GM21786 (cell line): ENCODE results near the gene ALG14.
"Not testable (repeated sequence)": the region's sequence is repeated elsewhere in the genome, so short reads cannot be mapped to it uniquely, and the experiment has no call there.

Experiments used
- ATAC-seq: cut with Tn5 transposase; IDR thresholded peaks from one replicate; pipeline ENCODE4 v1.9.1; 2021; ENCODE audit not compliant: unreplicated experiment

The ALG14 gene, protein sequence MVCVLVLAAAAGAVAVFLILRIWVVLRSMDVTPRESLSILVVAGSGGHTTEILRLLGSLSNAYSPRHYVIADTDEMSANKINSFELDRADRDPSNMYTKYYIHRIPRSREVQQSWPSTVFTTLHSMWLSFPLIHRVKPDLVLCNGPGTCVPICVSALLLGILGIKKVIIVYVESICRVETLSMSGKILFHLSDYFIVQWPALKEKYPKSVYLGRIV

GRCh38 chr1:95072532-95073419 lies at the start of gene ALG14:
Gene ALG14, minus strand, starts transcription at chr1:95072951. Its CDS starts 53 bp downstream, at chr1:95072898.
- peak; percentile 98 for ATAC-seq

DNA sequence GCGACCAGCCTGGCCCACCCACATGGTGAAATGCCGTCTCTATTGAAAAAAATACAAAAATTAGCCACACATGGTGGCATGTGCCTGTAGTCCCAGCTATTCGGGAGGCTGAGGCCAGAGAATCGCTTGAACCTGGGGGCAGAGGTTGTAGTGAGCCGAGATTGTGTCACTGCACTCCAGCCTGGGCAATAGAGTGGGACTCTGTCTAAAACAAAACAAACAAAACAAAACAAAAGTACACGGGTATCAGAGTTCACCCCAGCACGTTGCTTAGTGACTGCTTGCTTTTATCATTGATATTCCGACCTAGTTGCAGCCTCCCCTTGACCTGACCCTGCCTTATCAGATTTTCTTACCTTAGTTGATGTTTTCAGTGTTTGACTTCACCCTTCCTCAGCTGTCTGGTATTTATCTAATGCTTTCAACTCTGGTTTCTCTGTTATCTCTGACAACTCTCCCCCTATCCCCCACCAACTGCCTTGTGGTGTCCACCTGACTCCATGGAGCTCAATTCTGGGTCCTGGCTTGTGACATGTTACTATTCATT lies 49.5 kb upstream of the ALG14 start:
- ATAC-seq: no peak

GRCh38 chr1:95119273-95119672 lies 46.5 kb upstream of the ALG14 start:
- ATAC-seq: no peak

- ATAC-seq: no peak
Measured at GRCh38 chr1:95118710-95119109, 46.0 kb upstream of the ALG14 start.

DNA sequence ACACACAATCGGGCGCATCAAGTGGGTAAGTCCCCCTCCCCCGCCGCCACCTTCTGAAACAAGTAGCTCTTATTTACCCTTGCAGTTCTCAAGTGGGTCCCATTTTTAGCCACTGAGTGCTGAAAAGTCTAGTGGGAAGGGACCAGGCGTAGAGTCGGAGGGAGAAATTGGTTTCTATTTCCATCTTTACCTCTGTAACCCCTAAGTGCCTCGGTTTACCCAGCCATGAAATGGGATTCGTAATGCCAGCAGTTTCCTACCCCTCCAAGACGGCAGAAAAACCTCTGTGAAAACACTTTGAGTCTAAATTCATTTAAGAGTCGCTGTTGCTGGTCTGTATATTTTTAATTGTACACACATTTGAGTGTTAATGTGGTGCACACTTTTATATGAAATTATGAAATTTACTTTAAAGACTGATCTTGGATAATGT lies 45.3 kb upstream of the ALG14 start:
- no peak for ATAC-seq

- peak; percentile 46 for ATAC-seq
Measured at GRCh38 chr1:95117207-95118066, 44.7 kb upstream of the ALG14 start, which contains the start of gene TLCD4. Gene TLCD4, plus strand, starts transcription at chr1:95117355. Its CDS starts 26,547 bp downstream, at chr1:95143902.

DNA sequence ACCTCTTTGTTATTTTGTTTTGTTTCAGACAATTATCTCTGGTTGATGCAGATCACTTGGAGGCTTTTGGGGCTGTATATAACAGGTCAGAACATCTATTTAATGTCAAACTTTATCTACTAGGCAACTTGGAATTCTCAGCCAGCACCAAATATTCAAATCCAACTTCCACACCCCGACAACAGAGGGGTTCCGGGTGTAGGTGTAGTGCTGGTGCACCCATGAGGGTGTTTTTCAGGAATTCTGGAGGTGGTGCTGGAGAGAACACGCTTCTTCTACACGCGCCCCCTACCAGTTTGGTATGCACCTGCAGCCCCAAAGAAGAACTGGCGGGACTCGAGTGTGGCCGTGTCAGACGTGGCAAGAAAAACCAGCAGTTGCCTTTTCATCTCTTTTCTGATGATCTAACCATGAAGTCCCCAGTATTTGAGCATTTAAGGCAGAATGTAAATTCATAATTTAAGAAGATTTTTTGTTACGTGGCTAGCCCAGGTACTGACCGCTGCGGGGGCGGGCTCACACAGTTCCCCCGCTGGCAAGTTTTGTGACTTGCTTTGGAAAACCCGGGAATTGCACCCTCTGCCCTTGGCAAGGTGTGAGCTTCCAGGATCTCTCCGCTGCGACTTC lies 43.9 kb upstream of the ALG14 start:
- ATAC-seq: peak; percentile 52

GRCh38 chr1:95115708-95116137 lies 43.0 kb upstream of the ALG14 start:
- ATAC-seq: no peak

GRCh38 chr1:95113684-95114083 lies 40.9 kb upstream of the ALG14 start:
- ATAC-seq: no peak

DNA sequence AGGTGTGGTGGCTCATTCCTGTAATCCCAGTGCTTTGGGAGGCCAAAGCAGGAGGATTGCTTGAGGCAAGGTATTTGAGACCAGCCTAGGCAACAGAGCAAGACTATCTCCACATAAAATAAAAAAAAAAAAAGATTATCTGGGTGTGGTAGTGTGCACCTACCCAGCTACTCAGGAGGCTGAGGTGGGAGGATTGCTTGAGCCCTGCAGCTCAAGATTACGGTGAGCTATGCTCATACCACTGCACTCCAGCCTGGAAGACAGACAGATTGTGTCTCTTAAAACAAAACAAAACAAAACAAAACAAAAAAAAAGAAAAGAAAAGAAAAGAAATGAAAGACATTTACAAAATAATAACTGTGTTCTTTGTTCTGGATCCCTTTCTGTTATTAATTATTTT lies 38.3 kb upstream of the ALG14 start:
- no peak for ATAC-seq

- ATAC-seq: no peak
Measured at GRCh38 chr1:95108792-95109191, 36.0 kb upstream of the ALG14 start.

- no peak for ATAC-seq
Measured at GRCh38 chr1:95098196-95098595, 25.4 kb upstream of the ALG14 start.

DNA sequence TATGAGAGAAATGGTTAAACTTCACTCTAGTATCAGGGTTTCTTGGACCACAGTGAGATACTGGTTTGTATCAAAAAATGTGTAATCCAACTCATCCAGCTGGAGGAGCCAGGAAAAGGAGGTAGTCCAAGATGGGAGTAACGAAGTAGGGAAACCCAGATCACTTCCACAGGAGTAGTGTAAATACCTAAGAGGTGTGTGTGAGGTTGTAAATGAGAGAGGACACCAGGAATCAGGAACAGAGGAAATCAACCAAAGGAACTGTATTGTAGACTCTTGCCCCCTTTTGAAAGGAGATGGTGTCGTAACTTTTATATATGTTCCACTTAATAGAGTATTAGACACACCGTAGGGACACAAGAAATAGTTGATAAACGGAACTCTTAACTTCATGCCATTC lies 24.7 kb upstream of the ALG14 start:
- no peak for ATAC-seq

- peak; percentile 36 for ATAC-seq
Measured at GRCh38 chr1:95096218-95096841, 23.6 kb upstream of the ALG14 start.

GRCh38 chr1:95095833-95096217 lies 23.1 kb upstream of the ALG14 start:
- ATAC-seq: peak; percentile 96

DNA sequence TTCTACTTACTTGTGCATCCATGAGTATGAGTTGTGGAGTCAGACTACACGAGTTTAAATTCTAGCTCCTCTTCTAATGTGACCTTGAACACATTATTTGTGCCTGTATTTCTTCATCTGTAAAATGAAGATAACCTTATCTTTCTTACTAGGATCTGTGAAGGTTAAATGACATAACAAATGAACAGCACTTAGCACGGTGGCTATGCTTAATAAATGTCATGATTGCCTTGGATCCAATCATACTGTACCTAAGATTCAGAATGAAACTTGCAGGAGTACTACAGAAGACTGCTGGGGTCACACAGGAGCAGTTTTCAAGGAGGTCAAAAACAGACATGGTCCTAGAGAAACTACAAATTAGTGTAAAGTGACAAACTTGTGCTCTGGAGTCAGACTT lies 22.2 kb upstream of the ALG14 start:
- ATAC-seq: no peak

- ATAC-seq: no peak
Measured at GRCh38 chr1:95093296-95093695, 20.5 kb upstream of the ALG14 start.

DNA sequence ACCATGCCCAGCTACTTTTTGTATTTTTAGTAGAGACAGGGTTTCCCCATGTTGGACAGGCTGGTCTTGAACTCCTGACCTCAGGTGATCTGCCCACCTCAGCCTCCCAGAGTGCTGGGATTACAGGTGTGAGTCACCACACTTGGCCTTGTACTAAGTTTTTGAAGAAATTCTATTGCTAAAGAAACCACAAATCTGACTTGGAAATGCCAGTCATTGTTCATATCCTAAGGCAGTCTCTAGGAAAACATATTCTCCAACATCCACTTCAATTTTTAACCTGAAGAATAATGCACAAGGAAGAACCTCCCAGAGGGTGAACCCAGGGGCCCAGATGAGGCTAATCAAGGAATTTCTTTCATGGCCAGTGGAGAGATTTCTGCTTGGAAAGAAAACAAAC lies 20.1 kb upstream of the ALG14 start:
- not testable (repeated sequence) for ATAC-seq

GRCh38 chr1:95091290-95091689 lies 18.5 kb upstream of the ALG14 start:
- ATAC-seq: not testable (repeated sequence)
